HCT116 (cell line): ENCODE data around the gene MIR17HG. TPM values are rescaled to one million over a fixed set of nuclear protein-coding genes. Genes with fewer than 3 reads are reported as not detected.

Experiments
- ATAC-seq: fragments of 200-7000 bp; cut with Tn5 transposase; 2 replicates; pipeline ENCODE4 v1.9.1; 2020; ENCODE audit warnings: mild to moderate bottlenecking, moderate library complexity
- BruUV-seq: library from RNA; stranded (reverse); fragments of 400-500 nt; replicated peaks from 2 replicates; lab custom pipeline; 2021; lab: Mats Ljungman, UMichigan
- CTCF ChIA-PET: fragments of 300-600 bp; sonication (Branson Sonifier 250); formaldehyde crosslinking; loops from one replicate; lab custom pipeline; 2021; ENCODE audit warnings: antibody characterized with exemption; lab: Charles Lee
- POLR2A ChIA-PET: fragments of 300-600, 350-600 bp; sonication (Branson Sonifier 250); formaldehyde crosslinking; loops from one replicate; lab custom pipeline; 2021; ENCODE audit warnings: antibody characterized with exemption; lab: Charles Lee
- RAD21 ChIA-PET, 2 experiments: fragments of 300-600 bp; sonication (Branson Sonifier 250); formaldehyde crosslinking; loops; one replicate each; lab custom pipeline; 2023; ENCODE audit warnings: low total read pairs in 2 of 2; ENCODE audit not compliant: uncharacterized antibody in 2 of 2, unreplicated experiment in 2 of 2, low non-redundant PET in 1 of 2; lab: Charles Lee
- DNase-seq: peaks from one replicate; pipeline ENCODE4 v3.0.0-alpha.2; 2010; ENCODE audit warnings: low read depth, low spot score
- H2AFZ ChIP-seq: fragments of 200-600 bp; shearing (Covaris generic), sonication (generic); 2 replicates; pipeline ENCODE4 v1.6.1; 2017; ENCODE audit warnings: low read depth, mixed run types, mixed read lengths, antibody characterized with exemption, low read length; ENCODE audit not compliant: poor library complexity, severe bottlenecking
- H3K27ac ChIP-seq: 2 replicates; pipeline ENCODE4 v1.5.1; 2012; ENCODE audit warnings: low read depth, low read length
- H3K27me3 ChIP-seq: fragments of 200-600 bp; sonication (generic); 2 replicates; pipeline ENCODE4 v1.6.1; 2016; ENCODE audit warnings: mixed run types, low read length, mixed read lengths; ENCODE audit not compliant: insufficient read depth
- H3K36me3 ChIP-seq, 2 experiments: fragments of 200-500 bp in 1 of 2; fragments of 200-600 bp in 1 of 2; sonication (Bioruptor generic) in 1 of 2; sonication (generic) in 1 of 2; 2 replicates each; pipeline versions ENCODE4 v1.5.1 to v1.6.1; 2014 to 2016; ENCODE audit warnings: low read length in 2 of 2, inconsistent platforms in 1 of 2, mixed read lengths in 1 of 2, mixed run types in 1 of 2; ENCODE audit not compliant: insufficient read depth in 2 of 2, control insufficient read depth in 1 of 2
- H3K4me1 ChIP-seq, 2 experiments: fragments of 200-600 bp in 1 of 2; sonication (generic) in 1 of 2; 2 replicates each; pipeline versions ENCODE4 v1.5.1 to v1.6.1; 2012 to 2017; ENCODE audit warnings: low read length in 2 of 2, inconsistent platforms in 1 of 2, mild to moderate bottlenecking in 1 of 2, mixed read lengths in 1 of 2, mixed run types in 1 of 2, moderate library complexity in 1 of 2; ENCODE audit not compliant: insufficient read depth in 2 of 2, control insufficient read depth in 1 of 2
- H3K4me2 ChIP-seq: fragments of 200-600 bp; sonication (generic); 2 replicates; pipeline ENCODE4 v1.6.1; 2017; ENCODE audit warnings: mixed run types, low read length, mixed read lengths
- H3K4me3 ChIP-seq, 2 experiments: fragments of 200-600 bp in 1 of 2; sonication (generic) in 1 of 2; replicated peaks in 1 of 2; 2 replicates each; pipeline ENCODE4 v1.5.1; 2011 to 2016; ENCODE audit warnings: low read length in 2 of 2, control low read depth in 1 of 2, low read depth in 1 of 2, mild to moderate bottlenecking in 1 of 2, mixed read lengths in 1 of 2, mixed run types in 1 of 2
- H3K79me2 ChIP-seq: fragments of 200-600 bp; sonication (generic); 2 replicates; pipeline ENCODE4 v1.6.1; 2017; ENCODE audit warnings: mild to moderate bottlenecking, mixed run types, low read length, moderate library complexity, mixed read lengths; ENCODE audit not compliant: insufficient read depth
- H3K9ac ChIP-seq: fragments of 200-600 bp; sonication (generic); 2 replicates; pipeline ENCODE4 v1.6.1; 2016; ENCODE audit warnings: low read length, mixed read lengths
- H3K9me2 ChIP-seq: fragments of 200-600 bp; sonication (generic), shearing (Covaris generic); 2 replicates; pipeline ENCODE4 v1.6.1; 2017; ENCODE audit warnings: mixed run types, mild to moderate bottlenecking, moderate library complexity; ENCODE audit not compliant: insufficient read depth
- H3K9me3 ChIP-seq, 2 experiments: fragments of 200-500 bp in 1 of 2; fragments of 200-600 bp in 1 of 2; sonication (Bioruptor generic) in 1 of 2; sonication (generic) in 1 of 2; 2 replicates each; pipeline ENCODE4 v1.6.1; 2014 to 2017; ENCODE audit warnings: low read length in 2 of 2, mixed read lengths in 2 of 2, inconsistent platforms in 1 of 2, low read depth in 1 of 2, mild to moderate bottlenecking in 1 of 2, mixed run types in 1 of 2, moderate library complexity in 1 of 2; ENCODE audit not compliant: control insufficient read depth in 1 of 2, insufficient read depth in 1 of 2
- H4K20me1 ChIP-seq: fragments of 200-600 bp; sonication (generic), shearing (Covaris generic); 2 replicates; pipeline ENCODE4 v1.6.1; 2017; ENCODE audit warnings: mixed run types, mild to moderate bottlenecking, moderate library complexity; ENCODE audit not compliant: insufficient read depth
- EGR1 ChIP-seq: IDR thresholded peaks from 2 replicates; pipeline ENCODE4 v1.6.1; 2012; ENCODE audit warnings: low read depth
- EZH2phosphoT487 ChIP-seq: fragments of 200-600 bp; IDR thresholded peaks from 2 replicates; pipeline ENCODE4 v1.6.1; 2018; ENCODE audit warnings: antibody characterized with exemption, borderline replicate concordance
- POLR2AphosphoS5 ChIP-seq: IDR thresholded peaks from 2 replicates; pipeline ENCODE4 v1.6.1; 2011; ENCODE audit warnings: mild to moderate bottlenecking, low read depth, low read length, moderate library complexity
- SP1 ChIP-seq: IDR thresholded peaks from 2 replicates; pipeline ENCODE4 v1.6.1; 2012; ENCODE audit warnings: low read depth
- ZFX ChIP-seq: fragments of 450-650 bp; IDR thresholded peaks from 2 replicates; pipeline ENCODE4 v1.6.1; 2017
- intact Hi-C: fragments of 100-400 bp; cut with micrococcal nuclease; formaldehyde crosslinking; loops from 2 replicates; pipeline ENCODE4 v1.10.0; 2022
- total RNA-seq: library from RNA; stranded (reverse); gene quantifications from one replicate; pipeline ENCODE4 v1.2.1, GENCODE V29; 2021; ENCODE audit not compliant: unreplicated experiment
- TF ChIP-seq, protein P1 (sequence below): IDR thresholded peaks from 2 replicates; pipeline ENCODE4 v1.6.1; 2012; ENCODE audit warnings: low read depth
- TF ChIP-seq, protein P2 (sequence below): IDR thresholded peaks from 2 replicates; pipeline ENCODE4 v1.6.1; 2011; ENCODE audit warnings: mild to moderate bottlenecking, low read length, moderate library complexity; ENCODE audit not compliant: insufficient replicate concordance; ENCODE audit errors: extremely low read depth

MIR17HG gene
- total RNA-seq, 1 experiment from 2014 or later, result 10.3 TPM

DNA sequence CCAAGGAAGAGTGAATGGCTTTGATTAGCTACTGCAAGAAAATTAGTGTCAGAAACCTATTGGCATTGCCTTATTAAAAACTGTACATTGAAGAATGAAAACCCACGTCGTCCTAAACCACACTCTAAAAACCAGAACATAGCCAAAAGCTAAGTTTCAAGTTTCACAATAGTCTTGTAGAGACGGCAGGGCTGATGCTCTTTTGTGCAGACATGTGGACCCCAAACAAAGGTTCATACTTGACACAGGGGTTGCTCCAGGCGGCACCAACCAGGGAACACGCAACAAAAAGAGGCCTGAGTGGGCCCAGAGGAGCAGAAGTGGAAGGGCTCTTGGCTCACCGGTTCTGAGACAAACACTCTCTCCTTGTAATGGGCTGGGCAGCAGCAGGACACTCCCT lies 28.6 kb upstream of the MIR17HG start:
- no peak for ATAC-seq
- Histone ChIP-seq H3K27ac (no peak overlapping the region), H2AFZ (no peak overlapping the region)

More for the DNA sequence above, 28.6 kb upstream of the MIR17HG start:
- H3K9ac ChIP-seq, result no peak overlapping the region
- CTCF ChIA-PET, result no interaction called here
- no peaks in the 10 kb centered on the region for H3K9me2 ChIP-seq
- no peak overlapping the region for H3K4me2 ChIP-seq
- BruUV-seq, result no TSS peak
- no peak for TF ChIP-seq POLR2AphosphoS5
- no peak for TF ChIP-seq SP1
- TF ChIP-seq, protein P1, sequence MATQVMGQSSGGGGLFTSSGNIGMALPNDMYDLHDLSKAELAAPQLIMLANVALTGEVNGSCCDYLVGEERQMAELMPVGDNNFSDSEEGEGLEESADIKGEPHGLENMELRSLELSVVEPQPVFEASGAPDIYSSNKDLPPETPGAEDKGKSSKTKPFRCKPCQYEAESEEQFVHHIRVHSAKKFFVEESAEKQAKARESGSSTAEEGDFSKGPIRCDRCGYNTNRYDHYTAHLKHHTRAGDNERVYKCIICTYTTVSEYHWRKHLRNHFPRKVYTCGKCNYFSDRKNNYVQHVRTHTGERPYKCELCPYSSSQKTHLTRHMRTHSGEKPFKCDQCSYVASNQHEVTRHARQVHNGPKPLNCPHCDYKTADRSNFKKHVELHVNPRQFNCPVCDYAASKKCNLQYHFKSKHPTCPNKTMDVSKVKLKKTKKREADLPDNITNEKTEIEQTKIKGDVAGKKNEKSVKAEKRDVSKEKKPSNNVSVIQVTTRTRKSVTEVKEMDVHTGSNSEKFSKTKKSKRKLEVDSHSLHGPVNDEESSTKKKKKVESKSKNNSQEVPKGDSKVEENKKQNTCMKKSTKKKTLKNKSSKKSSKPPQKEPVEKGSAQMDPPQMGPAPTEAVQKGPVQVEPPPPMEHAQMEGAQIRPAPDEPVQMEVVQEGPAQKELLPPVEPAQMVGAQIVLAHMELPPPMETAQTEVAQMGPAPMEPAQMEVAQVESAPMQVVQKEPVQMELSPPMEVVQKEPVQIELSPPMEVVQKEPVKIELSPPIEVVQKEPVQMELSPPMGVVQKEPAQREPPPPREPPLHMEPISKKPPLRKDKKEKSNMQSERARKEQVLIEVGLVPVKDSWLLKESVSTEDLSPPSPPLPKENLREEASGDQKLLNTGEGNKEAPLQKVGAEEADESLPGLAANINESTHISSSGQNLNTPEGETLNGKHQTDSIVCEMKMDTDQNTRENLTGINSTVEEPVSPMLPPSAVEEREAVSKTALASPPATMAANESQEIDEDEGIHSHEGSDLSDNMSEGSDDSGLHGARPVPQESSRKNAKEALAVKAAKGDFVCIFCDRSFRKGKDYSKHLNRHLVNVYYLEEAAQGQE, result no peak
- TF ChIP-seq EGR1, result no peak
- TF ChIP-seq, protein P2, sequence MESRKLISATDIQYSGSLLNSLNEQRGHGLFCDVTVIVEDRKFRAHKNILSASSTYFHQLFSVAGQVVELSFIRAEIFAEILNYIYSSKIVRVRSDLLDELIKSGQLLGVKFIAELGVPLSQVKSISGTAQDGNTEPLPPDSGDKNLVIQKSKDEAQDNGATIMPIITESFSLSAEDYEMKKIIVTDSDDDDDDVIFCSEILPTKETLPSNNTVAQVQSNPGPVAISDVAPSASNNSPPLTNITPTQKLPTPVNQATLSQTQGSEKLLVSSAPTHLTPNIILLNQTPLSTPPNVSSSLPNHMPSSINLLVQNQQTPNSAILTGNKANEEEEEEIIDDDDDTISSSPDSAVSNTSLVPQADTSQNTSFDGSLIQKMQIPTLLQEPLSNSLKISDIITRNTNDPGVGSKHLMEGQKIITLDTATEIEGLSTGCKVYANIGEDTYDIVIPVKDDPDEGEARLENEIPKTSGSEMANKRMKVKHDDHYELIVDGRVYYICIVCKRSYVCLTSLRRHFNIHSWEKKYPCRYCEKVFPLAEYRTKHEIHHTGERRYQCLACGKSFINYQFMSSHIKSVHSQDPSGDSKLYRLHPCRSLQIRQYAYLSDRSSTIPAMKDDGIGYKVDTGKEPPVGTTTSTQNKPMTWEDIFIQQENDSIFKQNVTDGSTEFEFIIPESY, result no peak
- TF ChIP-seq ZFX, result no peak
- TF ChIP-seq EZH2phosphoT487, result no peak
- H3K36me3 ChIP-seq, result no peaks in the 10 kb centered on the region
- peaks cover 51% of the 10 kb centered on the region for H3K27me3 ChIP-seq
- POLR2A ChIA-PET, result no interaction called here
- H4K20me1 ChIP-seq, result no peaks in the 10 kb centered on the region; the same call in 1 of the 2 replicates
- intact Hi-C loops, result no loop called here
- no peak for DNase-seq
- RAD21 ChIA-PET, result no interaction called here
- no peak overlapping the region for H3K4me3 ChIP-seq
- no peaks in the 10 kb centered on the region for H3K9me3 ChIP-seq
- no peaks in the 10 kb centered on the region for H3K4me1 ChIP-seq
- no peaks in the 10 kb centered on the region for H3K79me2 ChIP-seq
